ENCODE measurements around the gene CLTC. TPM values are rescaled to one million over a fixed set of nuclear protein-coding genes. Genes with fewer than 3 reads are reported as not detected.

The CLTC gene
- total RNA-seq, 1 experiment from 2014 or later: 254 TPM

DNA sequence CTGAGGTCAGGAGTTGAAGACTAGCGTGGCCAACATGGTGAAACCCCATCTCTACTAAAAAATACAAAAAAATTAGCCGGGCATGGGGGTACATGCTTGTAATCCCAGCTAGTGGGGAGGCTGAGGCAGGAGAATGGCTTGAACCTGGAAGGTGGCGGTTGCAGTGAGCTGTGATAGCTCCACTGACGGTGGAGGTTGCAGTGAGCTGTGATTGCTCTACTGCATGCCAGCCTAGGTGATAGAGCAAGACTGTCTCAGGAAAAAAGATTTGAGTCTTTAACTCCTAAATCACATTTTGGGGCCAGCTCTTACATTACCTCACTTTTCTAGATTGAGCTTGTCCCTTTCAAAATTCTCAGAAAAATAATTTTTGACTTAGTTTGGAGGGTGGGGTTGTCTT lies 102.9 kb downstream of the CLTC start:
- H4K91ac ChIP-seq (ENCODE audit: insufficient read length, low read depth, low read length): no peak overlapping the region
- no peak overlapping the region for H4K8ac ChIP-seq (replicated peaks; ENCODE audit: insufficient read length, low read depth, low read length)
- no peak overlapping the region for H2BK15ac ChIP-seq (ENCODE audit: low read depth, low read length)
- H3K14ac ChIP-seq (ENCODE audit: insufficient read depth, low read length): no peak overlapping the region
- H3K56ac ChIP-seq (ENCODE audit: insufficient read length, low read depth, low read length): no peak overlapping the region
- no peak overlapping the region for H3T11ph ChIP-seq (ENCODE audit: low read length)
- H2BK20ac ChIP-seq (ENCODE audit: low read depth, low read length, poor library complexity, severe bottlenecking): no peak overlapping the region
- no peak overlapping the region for H3K4ac ChIP-seq (ENCODE audit: low read depth, low read length)
- H3K79me2 ChIP-seq (ENCODE audit: insufficient read depth, low read length): no peaks in the 10 kb centered on the region
- H4K20me1 ChIP-seq (ENCODE audit: control insufficient read depth, insufficient read depth, insufficient read length): no peaks in the 10 kb centered on the region
- H3K9ac ChIP-seq (ENCODE audit: extremely low read depth, insufficient read length, low read length): no peak overlapping the region
- H3K27ac ChIP-seq (ENCODE audit: insufficient read length, low read depth, low read length): no peak overlapping the region
- Mint-ChIP-seq H3K27me3 (ENCODE audit: low read depth) (no peaks in the 10 kb centered on the region), H3K27ac (no peak overlapping the region), H3K36me3 (ENCODE audit: insufficient read depth in 1 of 3, low read depth in 3 of 3) (peaks cover 0 to 4% (median 0%) of the 10 kb centered on the region in 3 experiments; a peak in 2 of 7 replicates), H3K4me3 (no peak overlapping the region), H3K4me1 (peaks cover 10 to 12% of the 10 kb centered on the region in 2 experiments), H3K9me3 (no peaks in the 10 kb centered on the region)
- H2AFZ ChIP-seq (ENCODE audit: low read length): no peak overlapping the region
- no peaks in the 10 kb centered on the region for H3K79me1 ChIP-seq (ENCODE audit: insufficient read depth, low read depth, low read length, poor library complexity, severe bottlenecking)
- no peak overlapping the region for H3K4me2 ChIP-seq (ENCODE audit: insufficient read depth, insufficient read length, low read length)
- H4K5ac ChIP-seq (ENCODE audit: insufficient read length, low read depth, low read length): no peak overlapping the region
- no CpG with 5 or more reads among the region's 4 CpGs for WGBS (ENCODE audit: extremely low coverage, insufficient read length, low lambda C conversion rate)
- H3K4me1 ChIP-seq (ENCODE audit: insufficient read depth, low read length): no peaks in the 10 kb centered on the region; the same call in 1 of the 2 replicates
- no peak overlapping the region for H3K18ac ChIP-seq (ENCODE audit: insufficient read length, low read depth, low read length)
- no peak overlapping the region for H3K23ac ChIP-seq (ENCODE audit: insufficient read length, low read depth, low read length)
- no peak overlapping the region for H2AK5ac ChIP-seq (ENCODE audit: insufficient read length, low read length)
- H2BK5ac ChIP-seq (ENCODE audit: insufficient read length, low read length): no peak overlapping the region
- no peak overlapping the region for H2BK120ac ChIP-seq (ENCODE audit: low read depth, low read length, poor library complexity, severe bottlenecking)
- no peaks in the 10 kb centered on the region for H3K9me3 ChIP-seq (ENCODE audit: control insufficient read depth, low read depth, low read length)
- no peaks in the 10 kb centered on the region for H3K27me3 ChIP-seq (ENCODE audit: insufficient read depth, low read length)
- no peaks in the 10 kb centered on the region for H3K23me2 ChIP-seq (ENCODE audit: insufficient read length, low read depth, low read length, poor library complexity, severe bottlenecking)
- DNase-seq: no peak
- H2BK12ac ChIP-seq (ENCODE audit: insufficient read length, low read depth, low read length): no peak overlapping the region
- TF ChIP-seq, protein P1, sequence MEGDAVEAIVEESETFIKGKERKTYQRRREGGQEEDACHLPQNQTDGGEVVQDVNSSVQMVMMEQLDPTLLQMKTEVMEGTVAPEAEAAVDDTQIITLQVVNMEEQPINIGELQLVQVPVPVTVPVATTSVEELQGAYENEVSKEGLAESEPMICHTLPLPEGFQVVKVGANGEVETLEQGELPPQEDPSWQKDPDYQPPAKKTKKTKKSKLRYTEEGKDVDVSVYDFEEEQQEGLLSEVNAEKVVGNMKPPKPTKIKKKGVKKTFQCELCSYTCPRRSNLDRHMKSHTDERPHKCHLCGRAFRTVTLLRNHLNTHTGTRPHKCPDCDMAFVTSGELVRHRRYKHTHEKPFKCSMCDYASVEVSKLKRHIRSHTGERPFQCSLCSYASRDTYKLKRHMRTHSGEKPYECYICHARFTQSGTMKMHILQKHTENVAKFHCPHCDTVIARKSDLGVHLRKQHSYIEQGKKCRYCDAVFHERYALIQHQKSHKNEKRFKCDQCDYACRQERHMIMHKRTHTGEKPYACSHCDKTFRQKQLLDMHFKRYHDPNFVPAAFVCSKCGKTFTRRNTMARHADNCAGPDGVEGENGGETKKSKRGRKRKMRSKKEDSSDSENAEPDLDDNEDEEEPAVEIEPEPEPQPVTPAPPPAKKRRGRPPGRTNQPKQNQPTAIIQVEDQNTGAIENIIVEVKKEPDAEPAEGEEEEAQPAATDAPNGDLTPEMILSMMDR (conservative IDR thresholded peaks at IDR 0.05): no peak

Measured in H9 (cell line).